Loucy (cell line): ENCODE data around the gene DTYMK.

ENCODE experiments used
- H2AFZ ChIP-seq: fragments of 200-600 bp; sonication (generic); 2 replicates; pipeline ENCODE4 v1.6.0; 2016; ENCODE audit warnings: antibody characterized with exemption, mild to moderate bottlenecking, low read length, moderate library complexity
- H3F3A ChIP-seq: fragments of 200-600 bp; 2 replicates; pipeline ENCODE4 v1.6.0; 2016; ENCODE audit warnings: antibody characterized with exemption, low read depth, mild to moderate bottlenecking
- H3K27me3 ChIP-seq: fragments of 200-600 bp; sonication (generic); 2 replicates; pipeline ENCODE4 v1.6.1; 2014; ENCODE audit warnings: low read length, mild to moderate bottlenecking; ENCODE audit not compliant: insufficient read depth, poor library complexity, severe bottlenecking
- H3K36me3 ChIP-seq: fragments of 200-600 bp; sonication (generic); 2 replicates; pipeline ENCODE4 v1.6.1; 2016; ENCODE audit warnings: low read length; ENCODE audit not compliant: insufficient read depth
- H3K4me1 ChIP-seq: fragments of 200-600 bp; sonication (generic); 2 replicates; pipeline ENCODE4 v1.5.1; 2014; ENCODE audit warnings: low read length, mild to moderate bottlenecking; ENCODE audit not compliant: insufficient read depth, poor library complexity, severe bottlenecking
- H3K4me2 ChIP-seq: fragments of 200-600 bp; sonication (generic); 2 replicates; pipeline ENCODE4 v1.6.0; 2014; ENCODE audit warnings: antibody characterized with exemption, low read length, low read depth, mild to moderate bottlenecking; ENCODE audit not compliant: poor library complexity, severe bottlenecking
- H3K4me3 ChIP-seq: fragments of 200-600 bp; sonication (generic); 2 replicates; pipeline ENCODE4 v1.5.1; 2014; ENCODE audit warnings: low read length, mild to moderate bottlenecking, mixed read lengths; ENCODE audit not compliant: poor library complexity, severe bottlenecking
- H3K79me2 ChIP-seq: fragments of 200-600 bp; sonication (generic); 2 replicates; pipeline ENCODE4 v1.6.1; 2014; ENCODE audit warnings: low read length; ENCODE audit not compliant: insufficient read depth
- H3K9ac ChIP-seq: fragments of 200-600 bp; sonication (generic); 2 replicates; pipeline ENCODE4 v1.6.0; 2014; ENCODE audit warnings: mild to moderate bottlenecking, low read depth, low read length, moderate library complexity; ENCODE audit not compliant: poor library complexity, severe bottlenecking
- H3K9me2 ChIP-seq: fragments of 200-600 bp; sonication (generic); replicated peaks from 2 replicates; pipeline ENCODE4 v1.6.1; 2016; ENCODE audit warnings: low read depth, low read length, mixed read lengths
- H3K9me3 ChIP-seq: fragments of 200-600 bp; sonication (generic); 2 replicates; pipeline ENCODE4 v1.6.1; 2014; ENCODE audit warnings: mild to moderate bottlenecking, antibody characterized with exemption, low read length, low read depth; ENCODE audit not compliant: insufficient read depth
- H4K20me1 ChIP-seq: fragments of 200-600 bp; sonication (generic); 2 replicates; pipeline ENCODE4 v1.6.0; 2014; ENCODE audit warnings: antibody characterized with exemption, low read length, mild to moderate bottlenecking; ENCODE audit not compliant: insufficient read depth, poor library complexity, severe bottlenecking
- EZH2phosphoT487 ChIP-seq: fragments of 200-600 bp; IDR thresholded peaks from 2 replicates; pipeline ENCODE4 v1.6.1; 2018; ENCODE audit warnings: antibody characterized with exemption, mild to moderate bottlenecking, moderate library complexity, borderline replicate concordance
- TF ChIP-seq, protein P1 (sequence below): fragments of 200-600 bp; sonication (generic); conservative IDR thresholded peaks from 2 replicates; pipeline ENCODE4 v1.5.1; 2014; ENCODE audit warnings: mild to moderate bottlenecking, antibody characterized with exemption, low read length

DTYMK gene

DNA sequence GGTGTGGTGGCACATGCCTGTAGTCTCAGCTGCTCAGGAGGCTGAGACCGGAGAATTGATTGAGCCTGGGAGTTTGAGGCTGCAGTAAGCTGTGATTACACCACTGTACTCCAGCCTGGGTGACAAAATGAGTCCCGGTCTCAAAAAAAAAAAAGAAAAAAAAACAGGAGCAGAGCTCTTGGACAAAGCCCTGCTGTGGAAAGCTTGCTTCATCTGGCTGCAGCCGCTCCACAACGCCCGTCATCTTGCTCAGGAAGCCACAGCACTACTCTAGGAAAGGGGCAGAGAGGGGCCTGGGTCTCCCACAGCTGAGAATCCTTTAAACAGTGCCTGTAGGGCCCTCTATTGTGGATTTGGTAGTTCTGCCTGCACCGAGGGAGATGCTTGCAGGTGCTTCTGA, 38.2 kb downstream of the DTYMK start:
- Histone ChIP-seq H2AFZ (no peak overlapping the region), H4K20me1 (peaks cover 44% of the 10 kb centered on the region)

DNA sequence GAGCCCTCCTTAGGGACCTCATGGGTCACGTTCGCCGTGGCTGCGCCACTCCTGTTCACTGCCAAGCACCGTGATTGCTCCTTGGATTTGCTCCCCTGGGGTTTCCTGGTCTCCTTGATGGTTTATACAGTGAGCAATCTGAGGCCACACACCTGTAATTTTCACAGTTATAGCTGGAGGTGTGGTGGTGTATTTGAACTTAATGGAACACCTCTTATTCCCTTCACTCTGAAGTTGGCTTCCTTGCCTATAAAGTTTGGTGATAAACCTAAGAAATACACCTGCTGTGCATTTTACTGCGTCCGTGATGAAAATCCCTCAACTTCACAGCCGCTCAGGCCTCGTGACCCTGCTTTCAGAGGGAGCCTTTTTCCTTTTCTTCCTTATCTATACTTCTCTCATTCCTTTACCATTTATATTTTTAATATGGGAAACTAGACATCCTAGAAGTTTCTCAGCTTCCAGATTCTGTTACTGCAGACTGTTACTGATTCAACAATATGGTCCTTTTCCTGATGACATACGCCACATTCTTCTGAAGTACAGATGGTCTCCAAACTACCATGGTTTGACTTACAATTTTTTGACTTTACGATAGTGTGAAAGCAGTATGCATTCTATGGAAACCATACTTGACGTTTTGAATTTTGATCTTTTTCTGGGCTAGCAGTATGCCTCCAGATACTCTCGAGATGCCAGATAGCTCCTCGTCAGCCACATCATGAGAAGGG, 40.5 kb downstream of the DTYMK start:
- TF ChIP-seq, protein P1, sequence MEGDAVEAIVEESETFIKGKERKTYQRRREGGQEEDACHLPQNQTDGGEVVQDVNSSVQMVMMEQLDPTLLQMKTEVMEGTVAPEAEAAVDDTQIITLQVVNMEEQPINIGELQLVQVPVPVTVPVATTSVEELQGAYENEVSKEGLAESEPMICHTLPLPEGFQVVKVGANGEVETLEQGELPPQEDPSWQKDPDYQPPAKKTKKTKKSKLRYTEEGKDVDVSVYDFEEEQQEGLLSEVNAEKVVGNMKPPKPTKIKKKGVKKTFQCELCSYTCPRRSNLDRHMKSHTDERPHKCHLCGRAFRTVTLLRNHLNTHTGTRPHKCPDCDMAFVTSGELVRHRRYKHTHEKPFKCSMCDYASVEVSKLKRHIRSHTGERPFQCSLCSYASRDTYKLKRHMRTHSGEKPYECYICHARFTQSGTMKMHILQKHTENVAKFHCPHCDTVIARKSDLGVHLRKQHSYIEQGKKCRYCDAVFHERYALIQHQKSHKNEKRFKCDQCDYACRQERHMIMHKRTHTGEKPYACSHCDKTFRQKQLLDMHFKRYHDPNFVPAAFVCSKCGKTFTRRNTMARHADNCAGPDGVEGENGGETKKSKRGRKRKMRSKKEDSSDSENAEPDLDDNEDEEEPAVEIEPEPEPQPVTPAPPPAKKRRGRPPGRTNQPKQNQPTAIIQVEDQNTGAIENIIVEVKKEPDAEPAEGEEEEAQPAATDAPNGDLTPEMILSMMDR: no peak
- no peak for TF ChIP-seq EZH2phosphoT487
- Histone ChIP-seq H3K79me2 (peaks cover 93% of the 10 kb centered on the region), H3K36me3 (peaks cover 2% of the 10 kb centered on the region; the same call in 1 of the 2 replicates), H3F3A (no peaks in the 10 kb centered on the region), H3K4me3 (no peak overlapping the region), H3K4me1 (peaks cover 6% of the 10 kb centered on the region), H3K9me3 (no peaks in the 10 kb centered on the region), H3K27me3 (no peaks in the 10 kb centered on the region), H3K4me2 (no peak overlapping the region), H2AFZ (no peak overlapping the region), H3K9me2 (no peaks in the 10 kb centered on the region), H4K20me1 (peaks cover 55% of the 10 kb centered on the region), H3K9ac (no peak overlapping the region)

More for the DNA sequence above, 38.2 kb downstream of the DTYMK start:
- no peaks in the 10 kb centered on the region for H3K9me2 ChIP-seq
- no peak overlapping the region for H3K4me2 ChIP-seq
- H3K79me2 ChIP-seq: peaks cover 70% of the 10 kb centered on the region
- H3K4me1 ChIP-seq: no peaks in the 10 kb centered on the region
- H3F3A ChIP-seq: no peaks in the 10 kb centered on the region
- H3K9ac ChIP-seq: no peak overlapping the region
- peaks cover 25% of the 10 kb centered on the region; the same call in 1 of the 2 replicates for H3K36me3 ChIP-seq
- H3K27me3 ChIP-seq: no peaks in the 10 kb centered on the region
- TF ChIP-seq, protein P1: no peak
- TF ChIP-seq EZH2phosphoT487: no peak
- H3K4me3 ChIP-seq: no peak overlapping the region
- H3K9me3 ChIP-seq: no peaks in the 10 kb centered on the region

DNA sequence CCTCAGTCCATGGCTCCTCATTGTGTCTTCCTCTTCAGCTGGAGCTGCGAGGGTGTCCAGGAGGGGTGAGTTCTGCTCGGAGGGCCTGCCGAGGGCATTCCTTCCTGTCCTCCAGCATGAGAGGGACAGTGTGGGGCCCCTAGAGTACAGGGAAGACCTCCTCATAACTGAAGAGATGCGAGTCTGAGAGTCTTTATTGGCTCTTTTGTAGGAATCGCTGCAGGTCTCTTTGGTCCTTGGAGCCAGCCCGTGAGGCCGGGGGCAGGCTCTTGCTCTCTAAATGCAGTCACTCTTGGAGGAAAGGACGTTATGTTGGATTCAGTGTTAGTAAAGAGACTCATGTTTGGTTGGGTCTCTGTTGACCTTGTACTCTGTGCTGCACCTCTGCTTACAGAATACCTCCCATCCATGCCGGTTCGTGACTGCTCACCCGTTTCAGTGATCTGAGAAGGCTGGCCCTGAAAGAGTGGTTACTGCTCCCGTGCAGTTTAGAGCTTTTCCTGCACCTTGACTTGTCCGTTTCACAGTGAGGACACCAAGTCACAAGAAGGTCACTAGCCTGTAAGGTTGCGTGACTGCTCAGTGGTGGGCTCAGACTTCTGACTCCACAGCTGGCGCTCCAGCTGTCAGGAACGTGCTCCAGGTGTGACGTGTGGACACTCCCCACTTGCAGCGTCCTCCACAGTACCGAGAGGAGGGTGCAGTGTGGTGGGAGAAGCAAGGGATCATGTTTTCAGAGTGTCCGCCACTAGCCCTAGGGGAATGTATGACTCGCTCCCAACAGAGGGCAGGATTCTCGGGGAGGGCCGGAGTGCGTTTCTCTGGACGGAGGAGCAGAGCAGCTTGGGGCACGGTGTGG, 41.3 kb downstream of the DTYMK start:
- H3K79me2 ChIP-seq: peaks cover 93% of the 10 kb centered on the region
- peaks cover 53% of the 10 kb centered on the region for H4K20me1 ChIP-seq
- H3K9me2 ChIP-seq: no peaks in the 10 kb centered on the region
- no peak overlapping the region for H3K9ac ChIP-seq
- no peaks in the 10 kb centered on the region for H3K9me3 ChIP-seq
- no peak overlapping the region for H3K4me2 ChIP-seq
- no peak overlapping the region for H2AFZ ChIP-seq
- H3K36me3 ChIP-seq: no peaks in the 10 kb centered on the region; the same call in 1 of the 2 replicates
- TF ChIP-seq EZH2phosphoT487: no peak
- TF ChIP-seq, protein P1: no peak
- H3K4me3 ChIP-seq: no peak overlapping the region
- no peaks in the 10 kb centered on the region for H3K27me3 ChIP-seq
- no peaks in the 10 kb centered on the region for H3F3A ChIP-seq
- peaks cover 6% of the 10 kb centered on the region for H3K4me1 ChIP-seq
